Stimulated activated CD8-positive, alpha-beta memory T cell treated with anti-CD3 and anti-CD28 coated beads, Interleukin-2, amount 100 ng/mL, for 1 hour (primary cell): ENCODE data around the gene ASMTL.
"Not testable (repeated sequence)": the region's sequence is repeated elsewhere in the genome, so short reads cannot be mapped to it uniquely, and the experiment has no call there.

ENCODE experiments used
- DNase-seq, 2 donors: peaks; one replicate each; pipeline ENCODE4 v3.0.0-alpha.2; 2020; ENCODE audit warnings: low read depth in 2 of 2

ASMTL gene, protein sequence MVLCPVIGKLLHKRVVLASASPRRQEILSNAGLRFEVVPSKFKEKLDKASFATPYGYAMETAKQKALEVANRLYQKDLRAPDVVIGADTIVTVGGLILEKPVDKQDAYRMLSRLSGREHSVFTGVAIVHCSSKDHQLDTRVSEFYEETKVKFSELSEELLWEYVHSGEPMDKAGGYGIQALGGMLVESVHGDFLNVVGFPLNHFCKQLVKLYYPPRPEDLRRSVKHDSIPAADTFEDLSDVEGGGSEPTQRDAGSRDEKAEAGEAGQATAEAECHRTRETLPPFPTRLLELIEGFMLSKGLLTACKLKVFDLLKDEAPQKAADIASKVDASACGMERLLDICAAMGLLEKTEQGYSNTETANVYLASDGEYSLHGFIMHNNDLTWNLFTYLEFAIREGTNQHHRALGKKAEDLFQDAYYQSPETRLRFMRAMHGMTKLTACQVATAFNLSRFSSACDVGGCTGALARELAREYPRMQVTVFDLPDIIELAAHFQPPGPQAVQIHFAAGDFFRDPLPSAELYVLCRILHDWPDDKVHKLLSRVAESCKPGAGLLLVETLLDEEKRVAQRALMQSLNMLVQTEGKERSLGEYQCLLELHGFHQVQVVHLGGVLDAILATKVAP

GRCh38 chrX:1452516-1453394, at the start of gene ASMTL:
Gene ASMTL (minus strand): TSS chrX:1452909. CDS start chrX:1452840, 69 bp downstream.
- peak; percentile 100 for DNase-seq

GRCh38 chrX:1502241-1502640, 49.5 kb upstream of the ASMTL start:
- no peak for DNase-seq

GRCh38 chrX:1500701-1501624, 48.3 kb upstream of the ASMTL start:
- DNase-seq, result no peak

- no peak for DNase-seq
Observed at GRCh38 chrX:1496076-1496475, 43.4 kb upstream of the ASMTL start.

DNA sequence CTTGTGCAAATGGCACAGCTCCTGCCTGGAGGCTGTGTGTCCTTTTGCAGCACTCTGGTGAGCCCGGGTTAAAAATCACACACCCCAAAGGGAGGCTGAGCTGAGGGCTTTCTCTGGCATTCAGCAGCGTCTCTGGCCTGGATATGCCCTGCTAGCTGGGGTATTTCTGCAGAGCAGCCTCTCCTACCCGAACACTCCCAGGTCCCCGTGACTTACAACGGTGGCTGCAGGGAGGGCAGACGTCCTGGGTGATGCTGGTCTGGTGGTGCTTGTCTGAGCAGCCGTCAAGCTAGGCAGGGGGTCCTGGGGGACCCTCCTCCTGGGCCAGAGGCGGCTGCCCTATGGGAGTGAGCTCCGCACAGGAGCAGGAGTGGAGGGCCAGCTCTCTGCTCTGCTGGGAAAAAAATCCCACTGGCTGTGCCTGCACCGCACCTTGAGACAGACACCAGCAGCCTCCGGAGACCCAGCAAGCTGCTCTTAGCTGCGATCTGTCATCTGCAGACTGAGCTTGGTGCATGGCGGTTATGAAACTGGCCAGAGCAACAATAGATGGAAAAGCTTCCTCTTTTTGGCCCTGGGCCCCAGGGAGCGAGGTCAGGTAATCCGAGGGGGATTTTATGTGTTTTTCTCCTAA, 41.3 kb upstream of the ASMTL start:
- no peak for DNase-seq

DNA sequence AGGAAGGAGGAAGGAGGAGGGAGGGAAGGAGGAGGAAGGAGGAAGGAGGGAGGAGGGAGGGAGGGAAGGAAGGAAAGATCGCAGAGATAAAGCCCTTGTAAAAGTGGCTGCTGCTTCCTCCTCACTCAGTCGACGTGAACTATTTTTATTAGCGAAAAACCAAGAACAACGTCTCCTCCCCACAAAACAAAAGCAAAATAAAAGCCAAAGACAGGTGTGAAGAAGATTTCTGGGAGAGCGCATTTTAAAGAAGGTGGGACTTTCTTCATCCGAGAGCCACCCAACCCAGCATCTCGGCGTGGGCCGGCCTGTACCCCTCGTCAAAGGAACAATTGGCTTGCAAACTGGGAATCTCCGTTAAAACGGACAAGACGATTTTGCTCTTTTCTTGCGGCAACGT, 40.7 kb upstream of the ASMTL start:
- DNase-seq, result no peak

- no peak for DNase-seq
Observed at GRCh38 chrX:1492421-1493012, 39.8 kb upstream of the ASMTL start.

GRCh38 chrX:1491851-1492349, 39.2 kb upstream of the ASMTL start:
- no peak for DNase-seq

- DNase-seq, result not testable (repeated sequence)
Observed at GRCh38 chrX:1491248-1491647, 38.5 kb upstream of the ASMTL start.

DNA sequence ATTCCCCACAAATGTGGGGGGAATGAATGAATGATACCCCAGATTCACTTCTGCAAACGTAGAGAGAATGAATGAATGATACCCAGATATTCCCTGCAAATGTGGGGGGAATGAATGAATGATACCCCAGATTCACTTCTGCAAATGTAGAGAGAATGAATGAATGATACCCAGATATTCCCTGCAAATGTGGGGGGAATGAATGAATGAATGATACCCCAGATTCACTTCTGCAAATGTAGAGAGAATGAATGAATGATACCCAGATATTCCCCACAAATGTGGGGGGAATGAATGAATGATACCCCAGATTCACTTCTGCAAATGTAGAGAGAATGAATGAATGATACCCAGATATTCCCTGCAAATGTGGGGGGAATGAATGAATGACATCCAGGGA, 38.0 kb upstream of the ASMTL start:
- not testable (repeated sequence) for DNase-seq

GRCh38 chrX:1489354-1489753, 36.6 kb upstream of the ASMTL start:
- not testable (repeated sequence) for DNase-seq

DNA sequence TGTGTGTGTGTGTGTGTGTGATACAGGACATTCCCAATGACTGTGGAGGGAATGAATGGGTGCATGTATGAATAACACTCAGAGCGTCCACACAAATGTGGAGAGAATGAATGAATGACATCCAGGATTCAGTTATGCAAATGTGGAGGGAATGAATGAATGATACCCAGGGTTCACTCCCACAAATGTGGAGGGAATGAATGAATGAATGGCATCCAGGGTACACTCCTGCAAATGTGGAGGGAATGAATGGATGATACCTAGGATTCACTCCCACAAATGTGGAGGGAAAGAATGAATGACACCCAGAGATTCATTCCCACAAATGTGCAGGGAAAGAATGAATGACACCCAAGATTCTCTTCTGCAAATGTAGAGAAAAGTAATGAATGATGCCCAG, 36.0 kb upstream of the ASMTL start:
- DNase-seq, result no peak

GRCh38 chrX:1488141-1488540, 35.4 kb upstream of the ASMTL start:
- no peak for DNase-seq

- DNase-seq, result no peak
Observed at GRCh38 chrX:1487401-1487800, 34.7 kb upstream of the ASMTL start.

GRCh38 chrX:1486749-1487361, 34.1 kb upstream of the ASMTL start:
- no peak for DNase-seq

DNA sequence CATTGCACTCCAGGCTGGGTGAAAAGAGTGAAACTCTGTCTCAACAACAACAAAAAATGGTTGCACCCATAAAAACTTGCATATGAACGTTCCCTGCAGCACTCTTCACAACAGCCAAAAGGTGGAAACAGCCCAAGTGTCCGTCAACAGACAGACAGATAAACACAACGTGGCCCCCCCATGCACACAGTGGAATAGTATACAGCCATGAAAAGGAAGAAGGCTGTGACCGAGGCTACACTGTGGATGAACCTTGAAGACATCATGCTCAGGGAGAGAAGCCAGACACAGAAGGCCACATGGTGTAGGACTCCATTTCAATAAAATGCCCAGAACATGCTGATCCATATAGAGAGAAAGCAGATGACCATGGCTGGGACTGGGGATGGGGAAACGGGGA, 33.5 kb upstream of the ASMTL start:
- no peak for DNase-seq

DNA sequence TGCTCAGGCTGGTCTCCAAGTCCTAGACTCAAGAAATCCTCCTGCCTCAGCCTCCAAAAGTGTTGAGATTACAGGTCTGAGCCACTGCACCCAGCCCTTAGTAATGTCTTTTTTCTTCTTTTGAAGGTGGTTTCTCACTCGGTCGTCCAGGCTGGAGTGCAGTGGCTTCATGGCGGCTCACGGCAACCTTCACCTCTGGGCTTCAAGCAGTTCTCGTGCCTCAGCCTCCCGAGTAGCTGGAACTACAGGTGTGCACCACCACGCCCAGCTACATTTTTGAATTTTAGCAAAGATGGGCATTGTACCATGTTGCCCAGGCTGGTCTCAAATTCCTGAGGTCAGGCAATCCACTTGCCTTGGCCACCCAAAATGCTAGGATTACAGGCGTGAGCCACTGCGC, 32.3 kb upstream of the ASMTL start:
- DNase-seq, result no peak

- DNase-seq, result no peak
Observed at GRCh38 chrX:1484638-1485019, 31.9 kb upstream of the ASMTL start.

GRCh38 chrX:1483843-1484637, 31.3 kb upstream of the ASMTL start:
- no peak for DNase-seq
